B cell (primary cell): ENCODE data around the gene CASKIN1. TPM values are rescaled to one million over a fixed set of nuclear protein-coding genes. Genes with fewer than 3 reads are reported as not detected.

Source experiments
- ATAC-seq: fragments of 200-7000 bp; cut with Tn5 transposase; one replicate; pipeline ENCODE4 v1.10.0; 2021; ENCODE audit warnings: low read depth, mild to moderate bottlenecking, moderate number of reproducible peaks, moderate library complexity
- CTCF ChIA-PET: fragments of 350-600 bp; sonication (Branson Sonifier 250); formaldehyde crosslinking; loops from one replicate; lab custom pipeline; 2021; ENCODE audit warnings: antibody characterized with exemption, inconsistent platforms; lab: Charles Lee
- POLR2A ChIA-PET: fragments of 350-600 bp; sonication (Branson Sonifier 250); formaldehyde crosslinking; loops from one replicate; lab custom pipeline; 2021; ENCODE audit warnings: antibody characterized with exemption; lab: Charles Lee
- DNase-seq: peaks from one replicate; pipeline ENCODE4 v3.0.0; 2013
- H2AFZ ChIP-seq: 2 replicates; pipeline ENCODE4 v1.6.1; 2012; ENCODE audit warnings: mild to moderate bottlenecking, low read depth, low read length; ENCODE audit not compliant: insufficient read depth, poor library complexity, severe bottlenecking
- H3K27ac ChIP-seq, 2 donors: 1 replicate in 1 of 2; 2 replicates in 1 of 2; pipeline ENCODE4 v1.5.1; 2012 to 2013; ENCODE audit warnings: low read length in 2 of 2, mild to moderate bottlenecking in 2 of 2, moderate library complexity in 1 of 2
- H3K27me3 ChIP-seq, 4 experiments: fragments of 200-600 bp in 1 of 4; sonication (generic) in 1 of 4; replicated peaks in 1 of 4; 1 replicate in 2 of 4; 2 replicates in 2 of 4; pipeline versions ENCODE4 v1.6.1 to v1.7.0; 2013 to 2016; ENCODE audit warnings: low read length in 3 of 4, mild to moderate bottlenecking in 2 of 4, mixed read lengths in 1 of 4, moderate library complexity in 1 of 4; ENCODE audit not compliant: insufficient read depth in 4 of 4, control insufficient read depth in 3 of 4; ENCODE audit errors: control extremely low read depth in 1 of 4
- H3K36me3 ChIP-seq, 2 experiments: replicated peaks in 1 of 2; 1 replicate in 1 of 2; 2 replicates in 1 of 2; pipeline versions ENCODE4 v1.6.1 to v1.7.1; 2013; ENCODE audit warnings: low read length in 1 of 2; ENCODE audit not compliant: insufficient read depth in 2 of 2, control insufficient read depth in 1 of 2; ENCODE audit errors: control extremely low read depth in 1 of 2, extremely low read depth in 1 of 2
- H3K4me1 ChIP-seq, 2 donors: fragments of 200-600 bp in 1 of 2; sonication (generic) in 1 of 2; 1 replicate in 1 of 2; 2 replicates in 1 of 2; pipeline versions ENCODE4 v1.5.1 to v1.6.1; 2013 to 2017; ENCODE audit warnings: low read length in 2 of 2; ENCODE audit not compliant: control insufficient read depth in 2 of 2, insufficient read depth in 2 of 2
- H3K4me2 ChIP-seq: replicated peaks from 2 replicates; pipeline ENCODE3; 2012; ENCODE audit warnings: mild to moderate bottlenecking, low read depth, low read length; ENCODE audit not compliant: poor library complexity, severe bottlenecking
- H3K4me3 ChIP-seq, 5 experiments: fragments of 200-600 bp in 1 of 5; sonication (generic) in 1 of 5; 1 replicate in 3 of 5; 2 replicates in 2 of 5; pipeline versions ENCODE4 v1.5.1 to v1.7.0; 2011 to 2016; ENCODE audit warnings: low read length in 4 of 5, mild to moderate bottlenecking in 4 of 5, low read depth in 2 of 5, control low read depth in 1 of 5, moderate library complexity in 1 of 5; ENCODE audit not compliant: insufficient read depth in 1 of 5; ENCODE audit errors: control extremely low read depth in 1 of 5, extremely low read depth in 1 of 5
- H3K79me2 ChIP-seq: fragments of 200-600 bp; sonication (generic); one replicate; pipeline ENCODE4 v1.6.0; 2016; ENCODE audit warnings: low read length; ENCODE audit not compliant: control insufficient read depth, insufficient read depth
- H3K9ac ChIP-seq: fragments of 200-600 bp; sonication (generic); 2 replicates; pipeline ENCODE4 v1.6.1; 2017; ENCODE audit warnings: mild to moderate bottlenecking, low read length, moderate library complexity
- H3K9me3 ChIP-seq, 3 donors: one replicate each; pipeline versions ENCODE4 v1.6.1 to v1.7.1; 2013; ENCODE audit warnings: low read length in 2 of 3; ENCODE audit not compliant: control insufficient read depth in 2 of 3, insufficient read depth in 1 of 3; ENCODE audit errors: control extremely low read depth in 1 of 3
- H4K20me1 ChIP-seq: 2 replicates; pipeline ENCODE4 v1.6.0; 2012; ENCODE audit warnings: mild to moderate bottlenecking, low read length; ENCODE audit not compliant: insufficient read depth, control insufficient read depth, poor library complexity, severe bottlenecking
- H3K27ac Mint-ChIP-seq: one replicate; pipeline ENCODE4 v1.8.0; 2021; ENCODE audit warnings: mixed read lengths
- H3K27me3 Mint-ChIP-seq: one replicate; pipeline ENCODE4 v1.8.0; 2021; ENCODE audit warnings: mixed read lengths
- H3K4me1 Mint-ChIP-seq: one replicate; pipeline ENCODE4 v1.8.0; 2021; ENCODE audit warnings: mixed read lengths
- H3K4me3 Mint-ChIP-seq: one replicate; pipeline ENCODE4 v1.8.0; 2021; ENCODE audit warnings: mixed read lengths
- H3K9me3 Mint-ChIP-seq: one replicate; pipeline ENCODE4 v1.8.0; 2022; ENCODE audit warnings: mixed read lengths; ENCODE audit not compliant: insufficient read depth
- CTCF ChIP-seq: fragments of 200-600 bp; IDR thresholded peaks from one replicate; pipeline ENCODE4 v1.8.0; 2022; ENCODE audit warnings: antibody characterized with exemption, mild to moderate bottlenecking
- EZH2 ChIP-seq: IDR thresholded peaks from 2 replicates; pipeline ENCODE4 v1.6.1; 2012; ENCODE audit warnings: borderline replicate concordance, low read depth, mild to moderate bottlenecking, moderate library complexity, low read length; ENCODE audit not compliant: insufficient read depth, poor library complexity, severe bottlenecking
- WGBS: methylation state at CpG from one replicate; pipeline ENCODE4 v1.1.5; 2013; ENCODE audit warnings: missing lambda C conversion rate; ENCODE audit not compliant: insufficient coverage; 5-methylcytosine and 5-hydroxymethylcytosine counted together
- intact Hi-C: fragments of 100-400 bp; cut with micrococcal nuclease; formaldehyde crosslinking; loops from one replicate; pipeline ENCODE4 v1.10.0; 2022
- polyA plus RNA-seq: library from polyadenylated mRNA; depleted of rRNA; stranded (reverse); fragments of >200 nt; gene quantifications from 2 replicates; pipeline ENCODE4 v1.2.3, GENCODE V29; 2012
- total RNA-seq, 2 donors: library from RNA; stranded (reverse); fragments of 120-200 nt in 1 of 2; gene quantifications; 1 replicate in 1 of 2; 2 replicates in 1 of 2; pipeline versions ENCODE4 v1.2.3 to v1.2.4, GENCODE V29; 2013 to 2022

Gene CASKIN1
- total and polyA plus RNA-seq, 2 donors (not counting 1 experiment from before 2014, with no cell fraction given), result 0.01 TPM; not detected in 1

- DNase-seq (no peak), ATAC-seq (no peak)
- H3K79me2 ChIP-seq, result no peaks in the 10 kb centered on the region
- Mint-ChIP-seq H3K9me3 (no peaks in the 10 kb centered on the region), H3K4me3 (no peak overlapping the region), H3K27me3 (peaks cover 6% of the 10 kb centered on the region), H3K27ac (no peak overlapping the region), H3K4me1 (peaks cover 7% of the 10 kb centered on the region)
- H3K4me3 ChIP-seq, result no peak overlapping the region
- no peak overlapping the region for H2AFZ ChIP-seq
- H3K9me3 ChIP-seq, result no peaks in the 10 kb centered on the region
- intact Hi-C loops, result no loop called here
- no peak for TF ChIP-seq CTCF
- no peak for TF ChIP-seq EZH2
- 91% methylated on average over 7 of the region's 8 CpGs for WGBS
- H4K20me1 ChIP-seq, result no peaks in the 10 kb centered on the region
- ChIA-PET CTCF (no interaction called here), POLR2A (no interaction called here)
- H3K9ac ChIP-seq, result no peak overlapping the region
- peaks cover 0 to 2% (median 0%) of the 10 kb centered on the region in 4 experiments for H3K27me3 ChIP-seq
- H3K4me1 ChIP-seq, result no peaks in the 10 kb centered on the region
- H3K36me3 ChIP-seq, result no peaks in the 10 kb centered on the region
- no peak overlapping the region for H3K4me2 ChIP-seq
- H3K27ac ChIP-seq, result no peak overlapping the region
Measured at GRCh38 chr16:2188395-2188794, 8.0 kb downstream of the CASKIN1 start.

GRCh38 chr16:2187212-2187611 lies 9.2 kb downstream of the CASKIN1 start:
- WGBS, result 89% methylated on average over 17 of the region's 17 CpGs
- Histone ChIP-seq H3K27me3 (no peaks in the 10 kb centered on the region), H4K20me1 (no peaks in the 10 kb centered on the region), H3K4me1 (no peaks in the 10 kb centered on the region), H3K79me2 (no peaks in the 10 kb centered on the region), H3K4me3 (no peak overlapping the region), H3K9me3 (no peaks in the 10 kb centered on the region), H3K4me2 (no peak overlapping the region), H3K36me3 (no peaks in the 10 kb centered on the region), H3K27ac (no peak overlapping the region), H3K9ac (no peak overlapping the region), H2AFZ (no peak overlapping the region)
- no peaks in the 10 kb centered on the region for H3K27me3 Mint-ChIP-seq
- intact Hi-C loops, result no loop called here
- TF ChIP-seq CTCF, result no peak
- TF ChIP-seq EZH2, result no peak
- ChIA-PET POLR2A (no interaction called here), CTCF (no interaction called here)
- no peaks in the 10 kb centered on the region for H3K9me3 Mint-ChIP-seq
- H3K4me3 Mint-ChIP-seq, result no peak overlapping the region
- H3K4me1 Mint-ChIP-seq, result peaks cover 7% of the 10 kb centered on the region
- DNase-seq, result no peak
- no peak for ATAC-seq
- H3K27ac Mint-ChIP-seq, result no peak overlapping the region
